Activated naive CD8-positive, alpha-beta T cell (primary cell): ENCODE results near the gene STX16.

ENCODE experiments used
- H3K27ac Mint-ChIP-seq: one replicate; pipeline ENCODE4 v1.8.0; 2021; ENCODE audit warnings: mixed read lengths
- H3K27me3 Mint-ChIP-seq: one replicate; pipeline ENCODE4 v1.8.0; 2021; ENCODE audit warnings: mixed read lengths
- H3K36me3 Mint-ChIP-seq: one replicate; pipeline ENCODE4 v1.8.0; 2021; ENCODE audit warnings: mixed read lengths
- H3K4me1 Mint-ChIP-seq: one replicate; pipeline ENCODE4 v1.8.0; 2021; ENCODE audit warnings: low read depth, mixed read lengths
- H3K4me3 Mint-ChIP-seq: one replicate; pipeline ENCODE4 v1.8.0; 2021; ENCODE audit warnings: mild to moderate bottlenecking, mixed read lengths
- H3K9me3 Mint-ChIP-seq: one replicate; pipeline ENCODE4 v1.8.0; 2021; ENCODE audit warnings: low read depth, mixed read lengths

STX16 gene

DNA sequence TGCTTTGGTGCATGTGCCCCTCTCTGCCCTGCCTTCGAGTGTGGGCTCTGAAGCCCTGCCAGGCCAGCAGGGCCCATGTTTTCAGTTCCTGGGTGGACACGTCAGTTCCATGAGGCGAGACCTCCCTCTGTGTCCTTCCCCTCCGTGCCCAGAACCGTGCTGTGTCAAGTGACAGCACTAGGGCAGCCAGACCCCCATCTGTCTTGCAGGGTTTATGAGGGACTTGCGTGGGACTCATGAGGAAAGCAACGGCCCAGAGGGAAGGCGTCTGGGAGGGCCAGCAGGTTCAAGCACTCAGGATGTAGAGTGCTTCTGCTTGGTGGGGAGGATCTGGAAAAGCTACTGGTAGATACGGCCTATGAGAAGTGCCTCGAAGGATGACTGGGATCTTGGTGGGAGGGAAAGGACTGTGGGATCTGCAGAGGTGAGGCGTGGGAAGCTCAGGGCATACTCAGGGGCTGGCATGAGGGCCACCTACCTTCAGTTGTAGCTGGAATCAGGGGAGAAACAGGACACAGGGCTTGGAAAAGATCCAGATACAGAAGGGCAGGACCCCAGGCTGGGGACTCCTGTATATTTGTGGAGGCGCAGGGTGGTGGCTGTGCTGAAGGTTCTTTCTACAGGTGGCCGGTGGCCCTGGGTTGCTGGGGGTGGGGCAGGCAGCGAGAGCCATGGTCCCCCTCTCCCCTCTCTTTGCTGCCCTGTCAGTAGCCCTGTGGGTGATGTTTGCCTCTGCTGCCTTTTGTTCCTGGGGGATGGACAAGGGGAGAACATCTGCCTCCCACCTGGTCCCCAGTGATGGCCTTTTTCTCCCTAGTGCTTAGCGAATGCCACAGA lies 47.0 kb downstream of the STX16 start:
- Mint-ChIP-seq H3K27ac (no peak overlapping the region), H3K27me3 (no peaks in the 10 kb centered on the region), H3K9me3 (no peaks in the 10 kb centered on the region), H3K36me3 (peaks cover 8% of the 10 kb centered on the region), H3K4me3 (no peak overlapping the region), H3K4me1 (peaks cover 4% of the 10 kb centered on the region)

DNA sequence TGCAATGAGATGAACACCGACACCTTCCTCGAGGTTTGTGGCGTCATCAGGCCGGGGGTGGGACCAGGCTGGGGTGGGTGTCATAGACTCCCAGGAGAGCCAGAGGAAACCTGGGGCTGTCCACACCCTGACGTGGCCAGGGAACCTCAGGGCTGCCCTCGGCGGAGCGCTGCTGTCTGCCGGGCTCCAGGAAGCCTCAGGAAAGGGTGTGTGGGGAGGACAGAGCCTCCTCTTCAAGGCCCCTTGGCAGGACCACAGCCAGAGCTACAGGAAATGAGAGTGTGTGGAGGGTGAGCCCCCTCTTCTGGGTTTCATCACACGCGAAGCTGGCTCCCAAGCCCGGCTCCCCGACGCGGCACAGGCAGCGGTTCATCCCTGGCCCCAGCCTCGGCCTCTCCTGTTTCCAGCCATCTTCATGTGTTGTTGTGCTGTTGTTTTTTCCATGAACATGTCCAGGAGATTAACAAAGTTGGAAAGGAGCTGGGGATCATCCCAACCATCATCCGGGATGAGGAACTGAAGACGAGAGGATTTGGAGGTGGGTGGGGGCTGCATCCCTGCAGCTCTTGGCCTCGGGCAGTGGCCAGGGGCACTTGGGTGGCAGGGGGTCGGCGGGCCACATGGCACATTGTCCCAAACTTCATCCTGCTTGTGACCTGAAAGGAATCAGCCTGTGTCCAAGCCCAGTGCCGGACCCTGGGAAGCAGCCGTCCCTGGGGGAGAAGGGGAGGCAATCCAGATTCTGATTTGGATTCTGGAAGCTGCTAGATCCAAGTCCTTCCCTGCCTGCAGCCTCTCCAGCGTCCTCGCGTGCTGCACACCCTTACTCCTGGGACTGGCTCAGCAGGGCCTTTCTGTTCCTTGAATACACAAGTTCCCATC lies 47.9 kb downstream of the STX16 start:
- Mint-ChIP-seq H3K9me3 (no peaks in the 10 kb centered on the region), H3K27me3 (no peaks in the 10 kb centered on the region)

DNA sequence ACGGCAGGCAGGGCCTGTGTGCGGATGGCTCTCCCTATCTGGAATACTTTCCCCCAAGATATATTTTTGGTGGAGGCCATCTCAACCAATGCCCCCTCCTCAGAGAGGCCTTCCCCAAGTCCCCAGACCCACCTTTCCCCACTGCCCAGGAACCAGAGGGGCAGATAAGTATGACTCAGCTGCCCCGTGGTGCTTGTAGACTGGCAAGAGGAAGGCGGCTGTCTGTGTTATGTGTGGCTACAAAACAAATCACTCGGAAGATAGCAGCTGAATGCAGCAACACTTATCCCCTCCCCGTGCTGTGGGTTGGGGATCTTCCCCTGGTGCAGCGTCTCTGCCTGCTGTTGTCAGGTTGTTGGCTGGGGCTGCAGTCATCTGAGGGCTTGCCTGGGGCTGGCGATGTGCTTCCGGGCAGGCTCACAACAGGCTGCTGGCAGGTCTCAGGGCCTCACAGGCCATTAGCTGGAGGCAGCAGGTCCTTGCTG lies 48.6 kb downstream of the STX16 start:
- Mint-ChIP-seq H3K27ac (no peak overlapping the region), H3K27me3 (no peaks in the 10 kb centered on the region)

More for the DNA sequence above, 47.9 kb downstream of the STX16 start:
- no peak overlapping the region for H3K27ac Mint-ChIP-seq
- H3K4me1 Mint-ChIP-seq: no peaks in the 10 kb centered on the region
- no peak overlapping the region for H3K4me3 Mint-ChIP-seq
- H3K36me3 Mint-ChIP-seq: peaks cover 8% of the 10 kb centered on the region

DNA sequence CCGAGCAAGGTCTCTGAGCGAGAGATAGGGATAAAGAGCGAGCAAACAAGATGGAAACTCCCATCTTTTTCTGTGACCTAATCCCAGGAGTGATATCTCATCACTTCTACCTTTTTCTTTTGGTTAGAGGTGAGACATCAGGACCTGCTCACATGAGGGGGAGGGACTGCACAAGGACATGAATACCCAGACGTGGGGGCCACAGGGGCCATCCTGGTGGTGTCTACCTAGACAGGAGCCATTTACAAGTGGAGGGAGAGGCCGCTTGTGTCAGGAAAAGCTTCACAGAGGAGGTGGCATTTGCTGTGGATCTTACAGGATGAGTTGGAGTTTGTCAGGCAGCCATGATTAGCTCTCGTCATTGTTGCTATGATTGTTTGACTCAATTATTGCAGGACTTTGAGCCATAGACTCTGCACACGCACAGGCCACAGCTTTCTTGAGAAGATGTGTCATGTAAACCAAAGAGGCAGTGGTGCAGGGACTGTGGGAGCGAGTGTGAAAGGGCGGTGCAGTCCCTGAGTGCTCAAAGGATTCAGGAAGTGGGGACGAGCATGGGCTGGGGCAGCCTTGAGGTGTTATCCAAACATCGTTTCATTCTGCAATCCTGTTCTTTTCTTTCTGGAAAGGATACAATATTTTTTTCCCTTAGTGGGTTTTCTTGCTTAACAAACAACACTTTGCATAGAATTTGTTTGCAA lies 49.2 kb downstream of the STX16 start:
- Mint-ChIP-seq H3K9me3 (no peaks in the 10 kb centered on the region), H3K4me3 (no peak overlapping the region)

More for the DNA sequence above, 48.6 kb downstream of the STX16 start:
- Mint-ChIP-seq H3K4me1 (no peaks in the 10 kb centered on the region), H3K36me3 (peaks cover 8% of the 10 kb centered on the region), H3K9me3 (no peaks in the 10 kb centered on the region), H3K4me3 (no peak overlapping the region)

DNA sequence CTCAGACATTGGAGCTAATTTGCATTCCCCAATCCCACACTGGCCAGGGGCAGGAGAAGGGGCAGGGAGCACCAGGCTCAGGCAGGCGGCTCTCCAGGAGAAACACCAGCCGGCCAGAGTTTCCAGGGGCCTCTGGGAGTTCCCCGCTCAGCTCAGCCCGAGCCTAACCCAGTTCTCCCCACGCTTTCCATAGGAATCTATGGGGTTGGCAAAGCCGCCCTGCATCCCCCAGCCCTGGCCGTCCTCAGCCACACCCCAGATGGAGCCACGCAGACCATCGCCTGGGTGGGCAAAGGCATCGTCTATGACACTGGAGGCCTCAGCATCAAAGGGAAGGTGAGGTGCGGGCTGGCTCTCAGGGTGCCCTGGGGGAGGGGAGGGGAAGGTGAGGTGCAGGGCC lies 49.7 kb downstream of the STX16 start:
- H3K4me3 Mint-ChIP-seq: no peak overlapping the region
- H3K9me3 Mint-ChIP-seq: no peaks in the 10 kb centered on the region
- no peaks in the 10 kb centered on the region for H3K27me3 Mint-ChIP-seq
- no peaks in the 10 kb centered on the region for H3K4me1 Mint-ChIP-seq
- H3K36me3 Mint-ChIP-seq: peaks cover 8% of the 10 kb centered on the region
- H3K27ac Mint-ChIP-seq: no peak overlapping the region

More for the DNA sequence above, 49.2 kb downstream of the STX16 start:
- H3K4me1 Mint-ChIP-seq: no peaks in the 10 kb centered on the region
- H3K36me3 Mint-ChIP-seq: peaks cover 8% of the 10 kb centered on the region
- no peaks in the 10 kb centered on the region for H3K27me3 Mint-ChIP-seq
- no peak overlapping the region for H3K27ac Mint-ChIP-seq

DNA sequence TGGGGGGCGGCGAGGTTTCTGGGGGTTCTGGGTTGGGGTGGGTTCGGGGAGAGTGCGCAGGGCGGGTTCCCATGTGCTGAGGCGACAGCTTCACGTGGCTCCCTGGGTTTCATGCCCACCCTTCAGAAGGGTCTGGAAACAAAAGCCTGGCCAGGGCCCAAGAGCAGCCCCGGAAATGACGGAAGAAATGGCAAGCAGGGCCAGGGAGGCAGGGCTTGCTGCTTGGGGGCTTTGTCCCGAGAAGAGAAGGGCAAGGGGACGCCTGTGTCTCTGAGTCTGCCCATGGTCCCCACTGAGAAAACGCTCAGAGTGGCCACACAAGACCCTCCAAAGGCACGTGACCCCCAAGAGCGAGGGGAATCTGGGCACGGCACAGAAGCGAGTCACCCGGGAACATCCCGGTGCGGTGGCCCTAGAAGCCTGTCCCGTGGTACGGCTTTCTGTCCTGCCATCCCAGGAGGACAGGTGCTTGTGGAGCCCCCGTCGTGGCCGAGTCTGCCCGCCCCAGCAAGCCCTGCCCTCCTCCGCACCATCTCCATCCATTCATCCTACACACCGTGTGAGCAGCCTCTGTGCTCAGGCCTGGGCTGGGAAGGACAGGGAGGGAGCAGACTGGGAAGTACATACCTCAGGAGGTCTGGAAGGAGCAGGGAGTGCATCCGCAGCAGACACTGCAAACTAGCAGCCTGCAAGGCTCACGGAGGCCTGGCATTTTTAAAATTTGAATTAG lies 50.5 kb downstream of the STX16 start:
- Mint-ChIP-seq H3K27me3 (no peaks in the 10 kb centered on the region), H3K27ac (no peak overlapping the region), H3K4me1 (no peaks in the 10 kb centered on the region), H3K9me3 (no peaks in the 10 kb centered on the region), H3K36me3 (peaks cover 8% of the 10 kb centered on the region), H3K4me3 (no peak overlapping the region)

DNA sequence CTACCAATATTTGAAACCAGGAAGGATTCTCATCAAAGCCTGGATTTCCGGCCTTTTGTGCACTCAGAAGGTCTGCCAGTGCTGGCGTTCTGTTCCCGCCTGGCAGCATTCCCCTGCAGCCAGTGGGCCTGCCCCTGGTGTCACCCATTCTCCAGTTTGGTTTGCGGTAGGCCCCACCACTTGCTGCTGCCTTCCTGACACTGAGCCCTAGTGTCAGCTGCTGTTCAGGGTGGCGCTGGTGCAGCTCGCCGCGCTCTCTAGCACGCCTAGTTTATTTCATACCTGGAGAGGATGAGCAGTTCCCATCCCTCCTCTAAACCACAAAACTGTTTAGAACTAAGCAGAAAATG lies 51.1 kb downstream of the STX16 start:
- Mint-ChIP-seq H3K27ac (no peak overlapping the region), H3K36me3 (peaks cover 8% of the 10 kb centered on the region), H3K9me3 (no peaks in the 10 kb centered on the region), H3K4me1 (no peaks in the 10 kb centered on the region), H3K4me3 (no peak overlapping the region), H3K27me3 (no peaks in the 10 kb centered on the region)

DNA sequence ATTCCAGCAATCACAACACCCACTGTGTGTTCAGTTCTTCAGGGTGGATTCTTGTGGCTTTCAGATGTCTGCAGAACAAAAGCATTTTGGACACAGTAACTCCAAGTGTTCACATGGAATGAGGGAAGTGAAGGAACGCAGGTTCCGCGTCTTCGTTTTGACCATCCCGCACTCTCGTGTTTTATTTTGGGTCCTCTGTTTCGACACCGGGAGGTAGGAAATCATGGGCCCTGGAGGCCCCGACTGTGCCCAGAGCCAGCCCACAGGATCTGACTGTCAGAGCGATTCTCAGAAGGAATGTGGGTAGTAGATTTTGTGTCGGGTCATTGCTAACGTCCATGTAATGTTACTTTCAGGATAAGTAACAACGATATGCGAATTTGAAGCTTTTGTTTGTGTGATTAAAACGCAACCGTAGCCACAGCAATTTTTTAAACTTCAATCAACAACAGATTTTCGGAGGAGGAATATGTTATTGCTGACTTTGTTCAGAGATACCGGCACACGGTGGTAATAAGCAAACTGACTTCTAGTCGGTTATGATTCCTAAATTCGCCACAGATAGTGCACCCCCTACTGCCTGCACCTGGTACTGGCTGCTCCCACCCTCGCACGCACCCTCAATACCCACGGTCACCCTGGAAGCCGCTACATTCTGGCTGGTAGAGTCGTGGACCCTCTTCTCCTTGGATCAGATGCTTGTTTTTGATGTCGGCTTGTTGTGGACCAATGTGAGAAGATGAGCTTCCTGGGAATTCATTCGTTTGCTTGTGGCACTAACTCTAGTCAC lies 52.0 kb downstream of the STX16 start:
- Mint-ChIP-seq H3K4me1 (no peaks in the 10 kb centered on the region), H3K36me3 (peaks cover 6% of the 10 kb centered on the region), H3K9me3 (no peaks in the 10 kb centered on the region), H3K27ac (no peak overlapping the region), H3K27me3 (no peaks in the 10 kb centered on the region), H3K4me3 (no peak overlapping the region)

DNA sequence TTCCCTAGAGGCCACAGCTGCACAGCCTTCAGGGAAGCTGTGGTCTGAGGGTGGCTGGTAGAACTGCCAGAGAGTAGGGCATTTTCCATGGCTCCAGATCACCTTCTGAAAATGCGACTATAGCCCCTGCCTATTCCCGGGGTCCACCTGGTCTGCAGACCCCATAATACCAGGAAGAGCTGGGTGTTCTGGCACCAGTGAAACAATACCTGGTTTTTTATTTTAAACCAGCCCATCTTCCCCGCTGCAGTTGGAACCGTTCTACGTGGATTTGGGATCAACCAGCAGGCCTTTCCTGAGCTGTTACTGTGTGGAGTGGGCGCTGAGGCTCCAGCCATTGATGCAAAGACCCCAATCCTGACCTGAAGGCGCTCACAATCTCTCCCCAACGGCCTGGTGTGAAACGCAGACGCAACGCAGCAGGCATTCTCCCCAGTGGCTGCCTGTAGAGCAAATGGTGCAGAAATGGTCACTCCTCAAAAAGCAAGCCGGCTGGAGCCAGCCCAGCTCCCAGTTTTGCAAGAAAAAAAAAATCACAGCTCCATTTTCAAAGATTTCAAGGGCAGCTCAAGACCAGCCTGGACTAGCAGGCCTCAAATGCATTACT lies 52.8 kb downstream of the STX16 start:
- no peak overlapping the region for H3K4me3 Mint-ChIP-seq
- no peak overlapping the region for H3K27ac Mint-ChIP-seq
- H3K27me3 Mint-ChIP-seq: no peaks in the 10 kb centered on the region
- no peaks in the 10 kb centered on the region for H3K9me3 Mint-ChIP-seq
- H3K36me3 Mint-ChIP-seq: peaks cover 5% of the 10 kb centered on the region
- H3K4me1 Mint-ChIP-seq: no peaks in the 10 kb centered on the region

DNA sequence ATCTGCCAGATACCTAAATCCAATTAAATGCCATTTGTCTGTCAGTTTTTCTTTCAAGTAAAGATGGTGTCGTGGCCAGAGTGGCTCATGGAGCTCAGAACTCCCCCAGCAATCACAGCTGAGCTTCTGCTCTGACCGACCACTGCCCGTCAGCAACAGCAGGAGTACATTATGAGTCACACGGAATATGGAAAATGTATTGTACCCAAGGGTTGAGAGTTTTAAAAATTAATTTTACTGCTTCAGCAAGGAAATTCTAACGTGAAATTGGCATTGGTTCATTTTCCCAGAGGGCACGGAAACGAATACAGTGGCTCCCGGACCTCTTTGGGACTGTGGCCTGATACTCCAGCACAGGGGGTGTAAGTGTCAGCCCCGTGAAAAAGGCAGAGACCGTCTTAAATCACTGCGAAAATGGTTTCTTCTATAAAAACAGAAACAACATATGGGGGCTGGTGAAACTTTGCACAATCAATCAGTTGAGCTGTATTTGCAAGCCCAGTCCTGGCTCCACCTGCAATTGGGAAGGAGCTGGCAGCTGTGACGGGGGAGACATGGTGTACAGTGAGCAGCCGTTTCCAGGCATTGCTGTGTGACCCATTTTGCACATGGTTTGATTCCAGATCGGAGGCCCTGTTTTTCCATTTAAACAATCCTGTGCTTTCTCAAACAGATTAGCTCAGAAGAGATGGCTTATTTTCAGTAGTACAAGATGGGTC lies 54.3 kb downstream of the STX16 start:
- Mint-ChIP-seq H3K27me3 (no peaks in the 10 kb centered on the region), H3K36me3 (peaks cover 5% of the 10 kb centered on the region), H3K4me1 (no peaks in the 10 kb centered on the region), H3K4me3 (no peak overlapping the region), H3K9me3 (no peaks in the 10 kb centered on the region), H3K27ac (no peak overlapping the region)

DNA sequence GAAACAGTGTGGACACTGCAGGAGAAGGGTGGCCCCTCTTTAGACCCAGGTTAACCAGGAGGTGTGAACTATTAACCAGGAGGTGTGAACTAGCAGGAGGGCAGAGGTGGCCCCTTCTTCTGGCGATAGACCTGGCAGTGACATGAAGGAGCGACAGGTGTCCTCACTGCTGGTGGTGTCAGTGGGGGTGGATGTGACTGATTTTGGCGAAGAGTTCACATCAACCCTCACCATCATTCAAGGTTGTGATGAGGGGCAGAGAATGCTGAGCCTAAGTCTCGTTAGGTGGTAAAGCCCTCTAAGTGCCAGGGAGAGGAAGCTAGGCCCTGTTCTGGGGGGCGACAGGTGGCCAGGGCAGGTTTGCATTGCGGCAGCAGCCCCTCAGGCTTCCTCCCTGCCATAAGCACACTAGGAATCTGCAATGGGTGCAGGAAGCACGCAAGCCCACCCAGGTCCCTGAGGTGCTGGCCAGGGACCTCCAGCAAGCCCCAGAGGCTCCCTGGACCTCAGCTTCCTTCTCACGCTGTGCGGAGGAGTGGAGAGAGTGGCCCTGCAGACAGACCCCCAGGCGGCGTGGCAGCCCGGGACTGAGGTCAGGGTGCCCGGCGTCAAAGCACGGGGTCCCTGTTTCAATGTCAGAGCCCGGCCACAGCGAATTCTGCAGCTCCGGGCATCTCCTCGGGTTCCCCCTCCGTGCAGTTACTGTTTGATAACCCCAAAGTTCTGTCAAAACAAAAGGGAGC lies 55.2 kb downstream of the STX16 start:
- H3K36me3 Mint-ChIP-seq: peaks cover 5% of the 10 kb centered on the region
- no peaks in the 10 kb centered on the region for H3K9me3 Mint-ChIP-seq
- no peak overlapping the region for H3K27ac Mint-ChIP-seq
- H3K27me3 Mint-ChIP-seq: no peaks in the 10 kb centered on the region
- H3K4me1 Mint-ChIP-seq: no peaks in the 10 kb centered on the region
- H3K4me3 Mint-ChIP-seq: no peak overlapping the region

DNA sequence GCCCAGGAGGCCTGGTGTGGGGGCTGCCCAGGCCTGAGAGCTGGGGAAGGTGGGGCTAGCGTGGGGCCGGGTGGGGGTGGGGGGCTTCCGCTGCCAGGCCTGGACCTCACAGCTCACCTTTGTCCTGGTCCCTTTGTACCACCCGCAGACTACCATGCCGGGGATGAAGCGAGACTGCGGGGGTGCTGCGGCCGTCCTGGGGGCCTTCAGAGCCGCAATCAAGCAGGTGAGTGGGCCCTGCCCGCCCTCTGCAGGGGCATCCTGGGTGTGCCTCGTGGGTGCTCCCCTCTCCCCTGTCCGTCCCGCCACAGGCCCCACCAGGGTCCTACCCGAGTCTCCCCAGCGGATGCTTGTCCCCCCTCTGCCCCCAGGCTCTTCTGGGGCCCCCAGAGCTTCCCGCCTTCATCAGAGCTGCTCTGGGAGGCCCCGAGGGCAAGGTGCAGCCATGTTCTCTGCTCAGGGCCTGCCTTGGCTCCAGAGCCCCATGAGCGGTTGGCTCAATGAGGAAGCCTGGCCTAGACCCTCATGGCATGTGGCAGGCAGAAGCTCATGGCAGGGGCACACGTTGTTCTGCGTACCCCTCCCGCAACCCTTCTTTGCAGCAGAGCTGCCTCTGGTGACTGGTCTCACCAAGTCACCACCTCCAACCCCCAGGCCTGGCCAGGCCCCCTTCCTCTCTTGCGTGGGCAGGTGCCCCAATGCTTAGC lies 56.0 kb downstream of the STX16 start:
- Mint-ChIP-seq H3K27ac (no peak overlapping the region), H3K4me3 (no peak overlapping the region), H3K36me3 (peaks cover 5% of the 10 kb centered on the region), H3K27me3 (no peaks in the 10 kb centered on the region), H3K9me3 (no peaks in the 10 kb centered on the region), H3K4me1 (no peaks in the 10 kb centered on the region)
